ENCODE measurements around the gene SERTAD4. TPM values are rescaled to one million over a fixed set of nuclear protein-coding genes. Genes with fewer than 3 reads are reported as not detected.

SERTAD4 gene
- total and polyA plus RNA-seq, 4 donors, result 3.7 to 14.6 (median 4.4) TPM

DNA sequence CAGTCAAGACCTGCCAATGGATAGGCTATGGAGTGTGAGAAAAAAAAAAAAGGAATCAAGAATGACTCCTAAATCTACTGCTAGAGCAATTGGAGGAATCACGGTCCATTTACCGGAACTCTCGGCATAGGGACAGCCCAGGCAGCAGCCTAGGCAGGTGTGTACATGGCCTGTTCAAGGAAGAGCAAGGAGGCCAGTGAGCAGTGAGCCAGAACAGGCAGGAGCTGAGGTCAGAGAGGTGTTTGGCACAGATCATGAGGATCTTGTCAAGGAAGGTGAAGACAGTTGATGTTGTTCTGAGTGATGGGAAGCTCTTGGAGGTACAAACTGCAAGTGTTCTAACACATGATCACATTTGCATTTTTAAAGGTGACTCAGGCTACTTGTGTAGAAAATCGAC is 55.5 kb downstream of the SERTAD4 start:
- H3K27me3 ChIP-seq (ENCODE audit: control insufficient read depth in 1 of 2, insufficient read depth in 2 of 2, low read length in 1 of 2), result no peaks in the 10 kb centered on the region
- H3K27ac ChIP-seq (ENCODE audit: low read depth in 1 of 2, low read length in 2 of 2), result no peak overlapping the region
- H3K9me3 ChIP-seq (ENCODE audit: control insufficient read depth, low read length), result no peaks in the 10 kb centered on the region
- H3K36me3 ChIP-seq (ENCODE audit: control insufficient read depth in 1 of 2, insufficient read depth in 2 of 2, low read length in 1 of 2), result no peaks in the 10 kb centered on the region
- 92 to 95% methylated on average over 4 of the region's 4 CpGs for WGBS, 2 donors
- H3K4me1 ChIP-seq (ENCODE audit: control insufficient read depth in 1 of 2, insufficient read depth in 2 of 2, low read length in 2 of 2), result no peaks in the 10 kb centered on the region
- DNase-seq (no peak), ATAC-seq (ENCODE audit: low FRiP score) (no peak)
- no peak overlapping the region for H3K4me3 ChIP-seq (ENCODE audit: low read length in 2 of 2)
- intact Hi-C loops (cut with DNase I), result no loop called here

DNA sequence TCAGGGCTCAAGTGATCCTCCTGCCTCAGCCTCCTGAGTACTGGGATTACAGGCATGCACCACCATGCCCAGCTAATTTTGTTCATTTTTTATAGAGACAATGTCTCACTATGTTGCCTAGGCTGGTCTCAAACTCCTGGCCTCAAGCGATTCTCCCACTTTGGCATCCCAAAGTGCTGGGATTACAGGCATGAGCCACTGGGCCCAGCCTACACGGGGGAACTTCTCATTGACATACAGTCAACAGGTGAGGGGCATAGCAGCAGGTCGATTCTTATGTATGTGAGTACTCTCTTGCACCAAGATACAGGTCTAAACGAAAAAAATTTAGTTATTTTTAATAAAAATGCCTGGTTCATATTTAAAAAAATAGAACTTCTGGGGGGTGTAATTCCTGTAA is 56.7 kb downstream of the SERTAD4 start:
- 89 to 92% methylated on average over 4 of the region's 4 CpGs for WGBS, 2 donors

DNA sequence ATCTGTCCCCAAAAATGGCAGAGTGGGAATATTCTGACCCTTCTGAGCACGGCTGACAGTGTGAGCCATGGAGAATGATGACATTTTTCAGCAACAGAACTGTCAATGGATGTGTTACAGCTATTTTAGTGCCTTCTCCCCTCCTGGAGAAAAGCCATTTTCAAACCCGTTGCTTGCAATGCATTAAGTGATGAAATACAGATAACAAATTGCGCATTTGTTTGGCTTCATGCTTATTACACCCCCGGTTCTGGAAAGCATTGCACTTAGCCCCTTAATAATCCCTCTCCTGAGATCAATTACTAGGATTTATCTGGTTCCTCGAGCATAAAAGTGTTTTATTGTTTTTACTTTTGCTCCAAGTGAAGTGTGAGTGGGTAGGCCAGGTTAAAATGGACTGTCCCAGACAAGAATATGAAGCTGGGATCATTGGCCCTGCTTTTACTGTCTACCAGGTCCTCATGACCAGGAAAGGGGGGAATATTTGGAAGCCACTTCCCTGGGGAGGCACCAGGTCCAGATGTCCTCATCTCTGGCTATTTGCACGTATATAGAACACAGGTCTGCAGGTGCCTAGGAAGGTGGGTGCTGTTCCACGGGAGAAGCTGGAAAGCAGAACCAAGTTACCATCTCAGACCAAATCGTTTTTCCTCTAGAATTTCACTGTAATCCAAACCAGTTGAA is 58.6 kb downstream of the SERTAD4 start:
- 65 to 70% methylated on average over 8 of the region's 8 CpGs for WGBS, 2 donors
- Histone ChIP-seq H3K27me3 (ENCODE audit: control insufficient read depth in 1 of 2, insufficient read depth in 2 of 2, low read length in 1 of 2) (no peaks in the 10 kb centered on the region), H3K36me3 (ENCODE audit: control insufficient read depth in 1 of 2, insufficient read depth in 2 of 2, low read length in 1 of 2) (no peaks in the 10 kb centered on the region), H3K27ac (ENCODE audit: low read depth in 1 of 2, low read length in 2 of 2) (peak overlapping the region; percentile 76 to 95), H3K9me3 (ENCODE audit: control insufficient read depth, low read length) (no peaks in the 10 kb centered on the region), H3K4me3 (ENCODE audit: low read length in 2 of 2) (no peak overlapping the region), H3K4me1 (ENCODE audit: control insufficient read depth in 1 of 2, insufficient read depth in 2 of 2, low read length in 2 of 2) (peaks cover 0 to 9% of the 10 kb centered on the region in 2 donors)
- ATAC-seq (ENCODE audit: low FRiP score) (no peak), DNase-seq (no peak)
- intact Hi-C loops (cut with DNase I), result loop anchor here (5.0 kb wide), 2 partner anchors 39 to 59 kb away; partner anchors contain the start of gene SERTAD4 (in 1 of the 2)

More for the DNA sequence above, 56.7 kb downstream of the SERTAD4 start:
- Histone ChIP-seq H3K4me3 (ENCODE audit: low read length in 2 of 2) (no peak overlapping the region), H3K9me3 (ENCODE audit: control insufficient read depth, low read length) (no peaks in the 10 kb centered on the region), H3K27me3 (ENCODE audit: control insufficient read depth in 1 of 2, insufficient read depth in 2 of 2, low read length in 1 of 2) (no peaks in the 10 kb centered on the region), H3K27ac (ENCODE audit: low read depth in 1 of 2, low read length in 2 of 2) (no peak overlapping the region), H3K36me3 (ENCODE audit: control insufficient read depth in 1 of 2, insufficient read depth in 2 of 2, low read length in 1 of 2) (no peaks in the 10 kb centered on the region), H3K4me1 (ENCODE audit: control insufficient read depth in 1 of 2, insufficient read depth in 2 of 2, low read length in 2 of 2) (peaks cover 0 to 1% of the 10 kb centered on the region in 2 donors)
- DNase-seq (no peak), ATAC-seq (ENCODE audit: low FRiP score) (no peak)
- intact Hi-C loops (cut with DNase I), result no loop called here

DNA sequence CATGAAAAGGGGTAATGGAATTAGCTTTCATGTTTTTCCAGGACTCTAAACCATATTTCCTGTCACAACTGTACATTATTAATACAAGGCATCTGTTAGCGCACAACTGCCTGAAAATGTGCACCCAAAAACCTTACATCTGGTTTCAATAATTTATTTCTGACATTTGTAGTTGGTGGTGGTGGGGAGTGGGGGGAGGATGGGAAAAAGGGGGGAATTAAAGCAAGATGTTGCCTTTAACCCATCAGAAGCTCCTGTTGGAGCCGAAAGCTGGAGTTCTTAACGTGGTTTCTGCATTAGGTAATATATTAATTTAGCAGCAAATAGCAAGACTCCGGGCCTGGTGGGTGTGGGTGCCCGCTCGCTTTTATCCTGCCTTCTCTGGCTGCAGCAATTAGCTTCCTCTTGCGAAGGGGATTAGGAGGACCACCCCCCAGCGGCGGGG is 59.2 kb downstream of the SERTAD4 start:
- H3K27me3 ChIP-seq (ENCODE audit: control insufficient read depth in 1 of 2, insufficient read depth in 2 of 2, low read length in 1 of 2), result no peaks in the 10 kb centered on the region
- H3K4me3 ChIP-seq (ENCODE audit: low read length in 2 of 2), result peak overlapping the region; percentile 2 to 61
- H3K9me3 ChIP-seq (ENCODE audit: control insufficient read depth, low read length), result no peaks in the 10 kb centered on the region
- peak overlapping the region; percentile 95 to 99 for H3K27ac ChIP-seq (ENCODE audit: low read depth in 1 of 2, low read length in 2 of 2)
- 9% methylated on average over 9 of the region's 9 CpGs for WGBS, 2 donors
- ATAC-seq (ENCODE audit: low FRiP score), result peak; percentile 58
- intact Hi-C loops (cut with DNase I), result loop anchor here (2.0 to 5.0 kb wide), 3 partner anchors 29 to 60 kb away; partner anchors contain the start of gene SERTAD4 (in 1 of the 2)
- H3K4me1 ChIP-seq (ENCODE audit: control insufficient read depth in 1 of 2, insufficient read depth in 2 of 2, low read length in 2 of 2), result peaks cover 0 to 9% of the 10 kb centered on the region in 2 donors
- peak; percentile 55 to 77 for DNase-seq
- no peaks in the 10 kb centered on the region for H3K36me3 ChIP-seq (ENCODE audit: control insufficient read depth in 1 of 2, insufficient read depth in 2 of 2, low read length in 1 of 2)

DNA sequence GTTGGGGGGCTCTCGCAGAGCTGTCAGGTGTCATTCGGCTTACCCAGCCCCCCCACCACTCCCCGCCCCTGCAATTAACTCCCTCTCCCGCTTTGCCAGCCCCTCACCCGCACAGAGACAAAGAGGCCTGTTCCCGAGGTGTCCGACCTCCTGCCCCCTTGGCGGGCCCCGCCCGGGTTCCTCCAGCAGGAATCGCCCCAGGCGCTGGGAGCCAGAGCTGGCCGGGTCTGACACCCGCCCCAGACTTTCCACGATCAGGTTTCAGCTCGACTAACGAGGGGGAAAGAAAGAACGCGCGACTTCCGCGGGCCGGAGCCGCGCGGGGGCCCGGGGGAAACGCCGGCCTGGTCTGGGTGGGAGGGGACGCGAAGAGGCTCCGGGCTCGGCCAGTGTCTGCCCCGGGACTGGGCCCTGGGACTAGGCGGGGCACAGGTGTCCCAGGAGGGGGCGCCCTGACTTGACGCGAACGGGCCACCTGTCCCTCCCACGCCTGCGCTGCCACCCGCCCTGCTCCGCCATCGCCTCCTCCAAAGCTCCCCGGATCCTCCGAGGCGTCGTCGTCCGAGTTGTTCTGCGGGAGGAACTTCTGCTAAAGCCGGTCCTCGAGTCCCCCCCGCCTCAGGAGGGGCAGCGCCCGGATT is 59.8 kb downstream of the SERTAD4 start:
- Histone ChIP-seq H3K36me3 (ENCODE audit: control insufficient read depth in 1 of 2, insufficient read depth in 2 of 2, low read length in 1 of 2) (no peaks in the 10 kb centered on the region), H3K27ac (ENCODE audit: low read depth in 1 of 2, low read length in 2 of 2) (peak overlapping the region; percentile 88 to 99), H3K4me3 (ENCODE audit: low read length in 2 of 2) (peak overlapping the region; percentile 2 to 61), H3K9me3 (ENCODE audit: control insufficient read depth, low read length) (no peaks in the 10 kb centered on the region), H3K4me1 (ENCODE audit: control insufficient read depth in 1 of 2, insufficient read depth in 2 of 2, low read length in 2 of 2) (peaks cover 0 to 9% of the 10 kb centered on the region in 2 donors), H3K27me3 (ENCODE audit: control insufficient read depth in 1 of 2, insufficient read depth in 2 of 2, low read length in 1 of 2) (no peaks in the 10 kb centered on the region)
- DNase-seq (peak; percentile 68 to 81), ATAC-seq (ENCODE audit: low FRiP score) (peak; percentile 73)
- intact Hi-C loops (cut with DNase I), result loop anchor here (2.0 to 5.0 kb wide), 3 partner anchors 30 to 60 kb away; partner anchors contain the start of gene SERTAD4 (in 1 of the 2)
- 1% methylated on average over 56 of the region's 56 CpGs for WGBS, 2 donors

DNA sequence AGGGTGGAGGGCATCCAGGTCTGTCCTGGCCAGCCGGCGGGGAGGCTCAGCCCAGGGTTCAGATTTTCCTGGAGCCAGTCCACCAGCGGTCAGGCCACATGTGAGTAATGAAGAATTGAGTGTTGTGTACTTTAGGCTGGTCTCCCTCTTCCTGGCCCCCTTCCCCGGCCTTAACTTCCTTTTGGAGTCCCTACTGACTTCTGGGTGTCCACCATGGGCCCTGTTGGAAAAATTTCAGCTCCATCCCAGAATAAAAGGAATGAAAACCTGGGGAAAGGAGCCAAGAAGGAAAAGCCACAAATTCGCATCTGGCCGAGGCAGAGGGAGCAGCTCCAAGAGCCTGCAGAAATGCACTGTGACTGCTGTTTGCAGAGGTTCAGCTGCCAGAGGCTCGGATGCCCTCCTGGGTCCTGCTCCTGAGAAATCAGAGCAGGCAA is 60.6 kb downstream of the SERTAD4 start:
- Histone ChIP-seq H3K4me3 (ENCODE audit: low read length in 2 of 2) (peak overlapping the region in 1 of 2 donors; percentile 61), H3K4me1 (ENCODE audit: control insufficient read depth in 1 of 2, insufficient read depth in 2 of 2, low read length in 2 of 2) (peaks cover 0 to 9% of the 10 kb centered on the region in 2 donors), H3K27ac (ENCODE audit: low read depth in 1 of 2, low read length in 2 of 2) (peak overlapping the region; percentile 88 to 99), H3K36me3 (ENCODE audit: control insufficient read depth in 1 of 2, insufficient read depth in 2 of 2, low read length in 1 of 2) (no peaks in the 10 kb centered on the region), H3K9me3 (ENCODE audit: control insufficient read depth, low read length) (no peaks in the 10 kb centered on the region), H3K27me3 (ENCODE audit: control insufficient read depth in 1 of 2, insufficient read depth in 2 of 2, low read length in 1 of 2) (no peaks in the 10 kb centered on the region)
- DNase-seq (peak; percentile 90), ATAC-seq (ENCODE audit: low FRiP score) (peak; percentile 76)
- intact Hi-C loops (cut with DNase I), result loop anchor here (1.0 to 5.0 kb wide), 4 partner anchors 30 to 61 kb away; partner anchors contain the start of gene SERTAD4 (in 1 of the 2)
- WGBS, 2 donors, result 4 to 5% methylated on average over 7 of the region's 7 CpGs

DNA sequence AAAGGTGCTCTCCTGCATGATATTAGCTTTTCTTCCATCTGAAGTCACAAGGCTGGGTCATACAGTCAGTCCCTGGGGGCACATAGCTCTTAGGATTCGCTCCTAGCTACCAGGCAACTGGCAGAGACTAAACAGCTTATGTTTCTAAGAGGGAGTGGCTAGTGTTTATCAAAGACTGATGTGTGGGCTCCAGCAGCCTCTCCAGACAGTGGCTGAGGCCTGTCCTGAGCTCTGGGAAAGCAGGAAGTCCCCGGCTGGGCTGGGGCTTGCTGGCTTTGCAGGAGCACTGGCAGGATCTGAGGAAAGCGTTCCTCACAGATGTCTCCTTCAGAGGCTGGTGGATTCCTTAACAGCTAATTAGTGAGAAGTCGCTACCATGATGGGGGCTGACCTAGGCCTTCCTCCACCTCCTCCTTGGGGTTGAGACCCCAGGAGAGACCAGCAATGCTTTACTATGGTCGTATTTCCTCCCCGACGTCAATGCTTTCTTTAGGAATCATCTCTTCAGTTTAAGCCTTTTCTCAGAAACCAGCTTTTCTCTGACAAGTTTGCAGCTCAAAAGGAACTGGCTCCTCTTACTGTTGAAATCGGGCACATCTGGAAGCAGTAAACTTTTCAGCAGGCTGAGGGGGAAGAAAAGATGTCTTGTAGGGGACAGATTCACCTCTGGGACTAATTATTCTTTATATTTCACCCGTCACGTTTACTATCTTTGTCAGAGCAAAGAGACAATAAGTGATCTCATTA is 62.6 kb downstream of the SERTAD4 start:
- Histone ChIP-seq H3K4me1 (ENCODE audit: control insufficient read depth in 1 of 2, insufficient read depth in 2 of 2, low read length in 2 of 2) (peaks cover 0 to 9% of the 10 kb centered on the region in 2 donors), H3K27ac (ENCODE audit: low read depth in 1 of 2, low read length in 2 of 2) (peak overlapping the region in 1 of 2 donors; percentile 83), H3K4me3 (ENCODE audit: low read length in 2 of 2) (no peak overlapping the region), H3K9me3 (ENCODE audit: control insufficient read depth, low read length) (no peaks in the 10 kb centered on the region), H3K27me3 (ENCODE audit: control insufficient read depth in 1 of 2, insufficient read depth in 2 of 2, low read length in 1 of 2) (no peaks in the 10 kb centered on the region), H3K36me3 (ENCODE audit: control insufficient read depth in 1 of 2, insufficient read depth in 2 of 2, low read length in 1 of 2) (no peaks in the 10 kb centered on the region)
- ATAC-seq (ENCODE audit: low FRiP score), result no peak
- 37 to 39% methylated on average over 10 of the region's 10 CpGs for WGBS, 2 donors
- intact Hi-C loops (cut with DNase I), result loop anchor here (5.0 kb wide), 2 partner anchors 43 to 63 kb away; partner anchors contain the start of gene SERTAD4 (in 1 of the 2)
- peak in 1 of 2 donors; percentile 76 for DNase-seq

Measured in aorta (tissue), 5 donors.